GM19438 (cell line): Measurements from ENCODE around the gene TMEM212.

Experiments
- ATAC-seq: cut with Tn5 transposase; IDR thresholded peaks from one replicate; pipeline ENCODE4 v1.9.1; 2021; ENCODE audit warnings: low read depth; ENCODE audit not compliant: unreplicated experiment

Gene TMEM212

DNA sequence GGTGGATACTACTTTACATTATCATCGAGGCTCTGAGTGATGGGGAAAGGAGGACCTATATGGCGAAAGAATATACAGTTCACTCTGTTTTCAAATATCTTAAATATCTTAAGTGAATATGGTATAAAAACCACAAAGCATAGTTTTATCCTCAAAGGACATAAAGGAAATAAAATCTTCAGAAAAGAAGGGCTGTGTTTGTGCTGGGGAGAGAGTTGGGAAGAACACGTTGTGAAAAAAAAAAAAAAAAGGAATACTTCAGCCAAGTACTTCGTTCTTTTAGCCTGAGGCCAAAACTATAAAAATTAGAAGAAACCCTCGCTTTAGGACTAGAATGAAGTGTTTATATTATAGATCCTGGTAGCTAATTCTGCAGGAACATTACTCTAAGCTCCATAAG, 10.2 kb upstream of the TMEM212 start:
- no peak for ATAC-seq

GRCh38 chr3:171833789-171834460, 9.2 kb upstream of the TMEM212 start:
- ATAC-seq = no peak

DNA sequence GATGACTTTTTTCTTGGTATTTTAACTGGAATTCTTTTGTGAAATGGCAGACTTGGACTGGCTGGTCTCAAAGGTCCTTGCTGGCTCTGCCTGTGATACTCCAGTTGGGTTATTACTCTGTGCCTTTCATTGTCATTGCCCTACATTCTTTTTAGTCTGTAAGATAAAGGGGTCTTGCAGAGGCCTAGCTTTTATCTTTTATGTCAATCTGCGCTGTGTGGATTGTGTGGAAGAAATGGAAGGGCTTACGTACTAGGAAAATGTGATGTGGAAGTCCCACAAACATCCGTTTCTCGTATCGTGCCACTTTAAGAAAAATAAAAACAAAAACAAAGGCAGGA, 8.7 kb upstream of the TMEM212 start:
- ATAC-seq = no peak

GRCh38 chr3:171835116-171835515, 8.0 kb upstream of the TMEM212 start:
- ATAC-seq = no peak

- ATAC-seq = no peak
These were observed 7.5 kb upstream of the TMEM212 start for GRCh38 chr3:171835613-171836012.

DNA sequence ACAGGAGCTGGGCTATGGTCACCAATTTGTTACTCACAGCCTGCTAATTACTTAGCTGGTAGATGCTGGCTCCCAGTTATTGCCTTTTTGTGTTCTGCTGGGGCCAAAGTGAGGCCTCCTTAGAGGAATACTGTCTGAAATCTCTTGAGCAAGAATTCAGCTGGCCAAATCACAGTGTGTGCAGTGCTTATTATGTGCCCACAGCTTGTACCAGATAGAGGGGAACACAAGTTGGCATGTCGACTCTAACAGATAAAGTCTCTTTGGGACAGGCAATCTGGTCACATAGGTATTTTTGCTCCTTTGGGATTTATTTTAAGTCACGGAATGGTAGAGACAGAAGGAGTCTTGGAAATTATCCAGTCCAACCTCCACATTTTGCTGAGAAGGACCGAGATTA, 6.3 kb upstream of the TMEM212 start:
- ATAC-seq = no peak

DNA sequence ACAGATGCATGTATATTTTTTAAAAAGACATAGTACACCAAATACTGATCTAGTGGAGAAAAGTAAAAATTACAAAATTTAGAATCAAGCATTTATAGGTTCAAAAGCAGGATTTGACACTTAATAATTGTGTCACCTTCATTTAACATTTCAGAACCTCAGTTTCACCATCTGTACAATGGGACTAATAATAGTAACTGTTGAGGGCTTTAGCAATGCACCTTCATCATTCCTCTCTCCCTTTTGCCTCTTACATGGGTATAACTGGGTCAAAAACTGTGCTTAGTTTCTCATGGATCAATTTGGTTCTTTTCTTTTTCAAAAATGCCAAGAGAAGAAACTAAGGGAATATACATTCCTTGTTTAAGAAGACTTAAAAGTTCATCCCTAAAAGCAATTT, 5.5 kb upstream of the TMEM212 start:
- ATAC-seq = no peak

DNA sequence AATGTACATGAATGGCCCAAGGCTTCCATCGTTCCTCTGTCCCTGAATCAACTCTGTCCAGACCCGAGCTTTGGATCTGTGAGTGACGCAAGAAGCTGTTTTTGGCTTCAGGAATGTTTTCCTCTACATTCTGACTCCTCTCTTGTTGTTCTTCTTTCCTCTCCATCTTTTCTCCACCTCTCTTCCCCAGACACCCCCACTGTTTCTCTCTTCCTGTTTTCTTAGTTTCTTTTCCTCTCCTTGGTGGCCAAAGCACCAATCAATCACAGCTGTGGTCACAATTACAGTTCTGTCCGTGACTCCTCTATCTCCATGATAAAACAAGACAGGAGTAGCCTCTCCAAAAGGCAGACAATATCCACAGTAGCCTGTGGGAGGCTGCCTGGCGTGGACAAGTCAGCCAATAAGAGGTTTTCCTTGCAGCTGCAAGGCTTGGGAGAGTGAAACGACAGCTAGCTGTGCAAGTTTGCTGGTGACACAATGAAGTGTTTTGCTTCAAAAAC, 4.9 kb upstream of the TMEM212 start:
- no peak for ATAC-seq

DNA sequence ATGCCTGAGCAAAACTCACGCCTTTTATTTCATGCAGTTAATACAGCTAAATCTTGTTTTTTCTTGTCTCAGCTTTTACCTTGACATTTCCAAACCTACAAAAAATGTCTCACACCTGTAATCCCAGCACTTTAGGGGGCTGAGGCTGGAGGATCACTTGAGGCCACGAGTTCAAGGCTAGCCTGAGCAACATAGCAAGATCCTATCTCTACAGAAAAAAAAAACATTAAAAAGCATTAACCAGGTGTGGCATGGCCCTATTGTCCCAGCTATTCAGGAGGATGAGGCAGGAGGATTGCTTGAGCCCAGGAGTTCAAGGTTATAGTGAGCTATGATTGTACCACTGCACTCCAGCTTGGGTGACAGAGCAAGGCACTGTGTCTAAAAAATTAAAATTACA, 3.9 kb upstream of the TMEM212 start:
- no peak for ATAC-seq

DNA sequence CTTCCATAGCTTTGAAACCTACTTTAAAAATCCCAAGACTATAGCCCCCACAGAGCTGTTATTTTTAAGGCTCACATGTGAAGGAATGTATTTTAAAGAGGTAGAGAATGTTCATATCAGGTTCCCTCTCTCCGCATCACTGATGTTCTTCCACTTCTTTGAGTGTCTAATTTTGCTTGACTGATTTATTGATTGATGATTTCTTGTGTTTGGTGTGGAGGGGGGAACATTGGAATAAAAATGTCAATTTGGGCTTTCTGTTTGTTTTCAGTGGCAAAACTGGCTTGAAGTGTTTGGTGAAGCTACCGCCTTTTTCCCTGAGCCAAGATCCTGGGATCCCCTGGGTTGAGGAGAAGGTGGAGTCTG, 2.7 kb upstream of the TMEM212 start:
- no peak for ATAC-seq

- no peak for ATAC-seq
These were observed 2.1 kb upstream of the TMEM212 start for GRCh38 chr3:171840811-171841619.

DNA sequence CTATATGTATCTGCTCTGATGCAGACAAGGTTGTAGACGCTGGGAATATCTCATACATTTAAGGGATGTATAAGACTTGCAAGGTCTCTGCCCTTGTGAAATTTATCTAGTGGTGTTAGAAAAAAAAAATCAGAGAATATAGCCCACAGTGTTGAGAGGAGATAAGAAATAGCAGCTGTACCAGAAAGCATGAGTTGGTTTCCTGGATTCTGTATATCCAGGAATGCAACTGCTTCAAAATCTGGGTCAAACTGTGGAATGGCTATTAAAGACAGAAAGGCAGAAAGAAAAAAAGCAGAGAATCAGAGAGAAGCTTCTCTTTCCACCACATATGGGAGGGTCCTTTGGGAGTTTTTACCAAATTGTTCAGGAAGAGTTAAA, 1.5 kb upstream of the TMEM212 start:
- no peak for ATAC-seq

DNA sequence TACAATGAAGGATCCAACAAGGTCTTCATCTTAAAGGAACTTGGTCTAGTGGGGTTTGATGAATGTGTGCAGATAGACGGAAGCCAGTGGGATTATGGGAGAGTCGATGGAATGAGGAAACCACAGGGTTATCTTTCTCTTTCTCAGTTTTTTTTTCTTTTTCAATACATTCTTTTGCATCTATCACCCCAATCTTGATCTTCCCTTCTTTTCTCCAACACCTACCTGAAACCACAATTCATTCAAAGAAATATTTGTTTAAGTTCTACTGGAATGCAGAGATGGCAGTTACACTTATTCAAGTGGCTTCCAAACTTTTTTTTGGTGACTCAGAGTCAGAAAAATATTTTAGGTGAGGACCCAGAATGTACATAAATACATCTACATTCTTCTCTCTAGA, 1.7 kb downstream of the TMEM212 start:
- no peak for ATAC-seq

DNA sequence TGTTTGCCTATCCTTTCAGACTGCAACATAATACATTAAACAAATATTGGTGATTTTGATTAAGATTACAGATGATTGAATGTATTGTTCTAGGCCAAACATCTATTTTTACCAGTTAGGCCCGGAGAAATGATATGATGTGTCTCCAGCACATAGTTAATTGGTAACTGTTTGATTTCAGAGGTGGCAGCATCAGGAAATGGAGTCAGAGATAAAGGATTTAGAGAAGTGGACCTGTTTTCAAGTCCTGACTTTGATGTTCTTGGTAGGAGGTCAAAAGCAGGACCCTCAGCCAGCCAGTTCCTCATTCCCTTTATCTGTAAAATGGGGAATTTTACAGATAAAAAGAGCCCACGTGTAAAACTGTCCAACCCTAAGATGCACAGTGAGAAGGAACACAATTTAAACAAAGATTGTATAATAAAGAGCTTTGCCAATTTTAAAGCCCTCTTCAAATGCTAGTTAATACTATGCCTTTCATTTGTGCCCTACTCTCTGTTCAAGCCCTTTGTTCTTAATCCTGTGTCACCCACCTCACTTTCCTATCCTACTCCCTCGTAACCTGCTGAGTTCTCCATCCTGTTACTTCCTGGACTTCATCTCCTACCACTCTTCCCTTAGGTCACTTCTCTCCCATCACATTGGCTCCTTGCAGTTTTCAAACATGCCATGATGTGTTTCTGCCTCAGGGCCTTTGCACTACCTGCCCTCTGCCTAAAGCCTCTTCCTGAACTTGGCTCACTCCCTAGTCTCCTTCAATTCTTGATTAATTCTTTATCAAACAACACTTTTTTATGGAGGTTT, 2.5 kb downstream of the TMEM212 start:
- no peak for ATAC-seq

DNA sequence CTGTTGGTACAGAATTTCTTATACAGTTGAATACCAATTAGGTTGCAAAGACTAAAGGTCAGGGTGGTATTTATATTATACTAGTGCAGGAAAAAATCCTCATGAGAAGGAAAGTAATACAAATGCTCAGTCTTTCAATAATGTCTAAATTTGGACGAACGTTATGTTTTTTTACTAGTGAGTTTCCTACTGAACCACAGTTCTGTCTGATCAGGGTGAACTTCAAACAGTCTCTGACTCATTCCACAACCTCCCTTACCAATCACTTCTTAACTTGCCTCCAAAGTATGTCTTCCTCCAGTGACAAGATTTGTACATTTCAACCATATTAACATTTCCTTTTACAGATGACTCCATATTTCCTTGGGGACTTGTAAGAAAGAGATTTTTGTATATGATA, 3.4 kb downstream of the TMEM212 start:
- ATAC-seq = peak; percentile 93

GRCh38 chr3:171847133-171847532, 4.0 kb downstream of the TMEM212 start:
- ATAC-seq = no peak

DNA sequence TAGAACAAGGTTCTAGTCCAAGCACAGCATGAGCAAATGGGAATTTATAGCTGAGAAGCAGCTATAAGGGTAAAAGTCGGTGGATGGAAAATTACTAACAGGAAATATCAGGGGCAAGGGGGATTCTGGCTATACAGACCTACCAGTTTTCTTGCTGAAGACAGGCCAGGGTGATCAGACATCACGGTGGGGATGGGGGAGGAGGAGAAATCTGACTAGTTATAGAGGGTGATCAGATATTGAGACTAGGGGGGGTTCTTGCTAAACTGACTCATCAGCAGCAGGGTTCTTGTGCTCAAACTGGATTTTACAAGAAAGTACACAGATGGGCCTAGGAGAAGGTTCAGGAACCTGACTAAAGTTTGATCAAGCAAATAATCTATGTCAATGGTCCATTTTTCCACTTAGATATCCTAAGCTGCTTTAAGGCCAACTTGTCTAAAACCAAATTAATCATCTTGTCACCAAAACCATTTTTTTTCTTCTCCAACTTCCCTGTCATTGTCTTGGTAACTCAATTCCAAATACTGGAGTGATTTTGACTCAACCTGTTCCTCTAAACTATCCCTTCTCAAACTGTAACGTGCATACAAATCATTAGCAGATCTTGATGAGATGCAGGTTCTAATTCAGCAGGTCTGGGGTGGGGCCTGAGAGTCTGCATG, 4.6 kb downstream of the TMEM212 start:
- ATAC-seq = no peak

DNA sequence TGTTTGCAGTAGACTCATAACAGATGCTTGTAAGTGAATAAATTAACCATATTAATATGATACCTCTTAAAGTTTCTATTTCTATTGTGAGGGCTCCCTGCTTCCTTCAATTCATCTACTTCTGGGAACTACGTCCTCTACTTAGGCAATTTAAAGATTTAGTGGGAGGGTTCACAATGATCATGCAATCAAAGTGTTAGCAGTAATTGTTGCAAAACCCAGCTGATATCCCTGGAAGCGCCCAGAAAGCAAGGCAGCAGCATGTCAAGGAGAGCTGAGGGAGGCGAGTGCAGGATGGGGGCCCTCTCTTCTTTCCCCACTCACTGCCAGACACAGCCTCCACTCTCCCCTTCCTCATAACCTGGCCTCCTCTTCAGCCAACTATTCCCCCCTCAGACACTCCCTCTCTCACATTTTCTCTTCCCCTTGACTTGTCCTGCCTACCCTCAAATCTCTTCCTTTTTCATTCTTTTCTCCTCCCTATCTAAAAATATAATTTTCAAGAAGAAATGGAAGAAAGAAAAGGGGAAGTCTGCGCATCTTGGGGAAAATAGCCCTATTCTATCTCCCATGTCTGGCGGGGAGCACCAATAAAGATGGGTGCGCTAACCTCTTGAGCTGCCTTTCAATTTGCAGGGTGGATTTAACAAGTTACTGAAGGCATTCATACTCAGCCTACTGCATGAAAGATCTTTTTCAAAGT, 6.6 kb downstream of the TMEM212 start:
- no peak for ATAC-seq

DNA sequence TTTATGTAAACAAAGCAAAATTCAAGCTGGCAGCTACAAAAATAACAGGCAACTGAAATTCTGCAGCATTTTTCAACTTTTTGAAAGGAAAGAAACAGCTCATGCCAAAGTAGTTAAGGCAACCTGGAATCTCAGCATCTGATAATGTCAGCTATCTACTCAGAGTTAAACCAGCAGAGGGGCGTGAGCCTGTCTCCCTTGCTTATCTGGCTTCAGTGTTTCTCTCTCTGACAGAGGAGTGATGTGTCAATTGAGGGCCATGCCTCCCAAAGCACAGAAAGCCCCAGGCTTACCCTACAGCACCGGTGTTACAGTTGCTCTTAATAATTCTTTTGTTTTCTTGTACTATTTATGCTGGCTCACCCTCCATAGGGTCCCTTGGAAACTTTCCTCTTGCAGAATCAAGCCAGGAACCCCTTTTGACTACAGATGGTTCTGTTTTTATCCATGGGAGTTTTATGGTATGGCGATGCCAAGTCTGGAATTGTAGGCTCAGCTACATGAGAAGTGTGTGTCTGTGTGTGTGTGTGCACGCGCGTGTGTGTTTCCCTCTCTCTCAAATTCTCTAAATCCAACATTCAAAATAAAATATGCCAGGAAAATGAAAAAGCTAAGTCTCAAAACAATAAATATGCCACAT, 7.3 kb downstream of the TMEM212 start:
- no peak for ATAC-seq
